ENCODE results near the gene ANAPC5. TPM values are rescaled to one million over a fixed set of nuclear protein-coding genes. Genes with fewer than 3 reads are reported as not detected.

ANAPC5 gene
- total and polyA plus RNA-seq, 2 donors, result 102 to 222 TPM

- H3K36me3 ChIP-seq (ENCODE audit: insufficient read depth), result peaks cover 3% of the 10 kb centered on the region
These were observed 90.8 kb downstream of the ANAPC5 start for GRCh38 chr12:121261398-121261797.

DNA sequence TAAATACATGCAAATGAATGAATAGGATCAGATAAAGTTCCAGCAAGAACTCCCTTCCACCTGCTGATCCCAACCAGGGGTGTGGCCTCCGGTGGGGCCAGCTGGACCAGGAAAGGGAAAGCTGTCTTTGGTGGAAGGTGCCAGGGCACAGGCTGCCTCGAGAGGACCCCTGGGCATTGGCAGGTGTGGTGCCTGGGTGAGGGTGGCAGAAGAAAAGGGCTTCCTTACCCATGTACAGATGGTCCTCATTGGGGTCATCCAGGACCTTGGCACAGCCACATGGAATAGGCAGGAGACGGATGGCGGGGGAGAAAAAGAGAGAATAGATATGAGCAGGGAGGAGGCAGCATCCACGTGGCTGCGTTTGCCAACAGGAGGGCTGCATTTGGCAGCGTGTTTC lies 92.1 kb downstream of the ANAPC5 start:
- DNase-seq (ENCODE audit: extremely low spot score), result no peak
- no peak overlapping the region for H3K27ac ChIP-seq (ENCODE audit: low read depth)
- no peaks in the 10 kb centered on the region for H3K4me1 ChIP-seq (ENCODE audit: insufficient read depth)
- 92% methylated on average over 7 of the region's 7 CpGs for WGBS
- no peak overlapping the region for H3K4me3 ChIP-seq (ENCODE audit: low read depth, low read length)
- peaks cover 3% of the 10 kb centered on the region for H3K36me3 ChIP-seq (ENCODE audit: insufficient read depth)

More at GRCh38 chr12:121261398-121261797, 90.8 kb downstream of the ANAPC5 start:
- DNase-seq (ENCODE audit: extremely low spot score), result no peak
- H3K4me3 ChIP-seq (ENCODE audit: low read depth, low read length), result no peak overlapping the region
- WGBS, result 90% methylated on average over 6 of the region's 6 CpGs
- no peak overlapping the region for H3K27ac ChIP-seq (ENCODE audit: low read depth)
- H3K4me1 ChIP-seq (ENCODE audit: insufficient read depth), result no peaks in the 10 kb centered on the region

DNA sequence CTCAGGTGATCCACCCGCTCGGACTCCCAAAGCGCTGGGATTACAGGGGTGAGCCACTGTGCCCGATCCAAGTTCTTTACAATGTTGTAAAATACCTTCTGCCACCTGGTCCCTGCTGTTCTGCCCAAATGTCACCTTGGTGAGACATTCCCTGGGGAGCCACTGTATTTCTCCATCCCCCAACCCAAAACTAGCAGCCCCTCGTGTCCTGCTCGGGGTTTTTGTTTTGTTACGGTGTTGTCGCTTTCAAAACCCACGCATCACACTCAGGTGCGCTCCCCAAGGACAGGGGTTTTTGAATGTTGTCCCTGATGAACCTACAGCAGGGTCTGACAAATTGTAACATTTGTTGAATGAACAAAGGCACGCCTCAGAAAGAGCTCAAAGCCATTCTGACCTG lies 93.1 kb downstream of the ANAPC5 start:
- DNase-seq (ENCODE audit: extremely low spot score), result no peak

More for the DNA sequence above, 93.1 kb downstream of the ANAPC5 start:
- Histone ChIP-seq H3K36me3 (ENCODE audit: insufficient read depth) (peaks cover 3% of the 10 kb centered on the region), H3K4me1 (ENCODE audit: insufficient read depth) (no peaks in the 10 kb centered on the region), H3K4me3 (ENCODE audit: low read depth, low read length) (no peak overlapping the region), H3K27ac (ENCODE audit: low read depth) (no peak overlapping the region)
- WGBS, result 94% methylated on average over 11 of the region's 11 CpGs

Other genes starting within 250 kb of the ANAPC5 start
- gene P2RX7, start 219.5 kb downstream of the ANAPC5 start, total RNA-seq, result 4.0 TPM
- gene P2RX7, start 219.5 kb downstream of the ANAPC5 start, polyA plus RNA-seq, result 2.0 TPM
- gene P2RX4, start 142.3 kb downstream of the ANAPC5 start, total RNA-seq, result 14.6 TPM
- 14.7 TPM for gene P2RX4, start 142.3 kb downstream of the ANAPC5 start, polyA plus RNA-seq
- gene CAMKK2, start 55.7 kb downstream of the ANAPC5 start, total RNA-seq, result 18.5 TPM
- gene CAMKK2, start 55.7 kb downstream of the ANAPC5 start, polyA plus RNA-seq, result 47.0 TPM
- gene RNF34, start 47.7 kb upstream of the ANAPC5 start, total RNA-seq, result 77.4 TPM
- 22.0 TPM for gene RNF34, start 47.7 kb upstream of the ANAPC5 start, polyA plus RNA-seq
- gene KDM2B, start 228.6 kb upstream of the ANAPC5 start, total RNA-seq, result 23.3 TPM
- gene KDM2B, start 228.6 kb upstream of the ANAPC5 start, polyA plus RNA-seq, result 18.7 TPM

Measured in urinary bladder (tissue), 4 donors.